H1 (cell line): ENCODE measurements around the gene EVPL. TPM values are rescaled to one million over a fixed set of nuclear protein-coding genes. Genes with fewer than 3 reads are reported as not detected.
A peak's percentile ranks its signal among the peaks of the same experiment; 100 is the strongest.

ENCODE experiments used
- CTCF ChIA-PET: fragments of 300-600 bp; sonication (Branson Sonifier 250); formaldehyde crosslinking; loops from one replicate; lab custom pipeline; 2021; ENCODE audit not compliant: partially characterized antibody; lab: Charles Lee
- POLR2A ChIA-PET: fragments of 300-600 bp; sonication (Branson Sonifier 250); formaldehyde crosslinking; loops from one replicate; lab custom pipeline; 2021; ENCODE audit warnings: inconsistent platforms; ENCODE audit not compliant: partially characterized antibody; lab: Charles Lee
- DNase-seq, 2 experiments: peaks; one replicate each; pipeline versions ENCODE4 v3.0.0 to v3.0.0-alpha.2; 2010 to 2022; ENCODE audit warnings: low spot score in 2 of 2, low read depth in 1 of 2, mixed read lengths in 1 of 2
- FAIRE-seq: peaks from 2 replicates; lab custom pipeline; 2011; peaks lifted over from hg19 to GRCh38; lab: Jason Lieb, UNC
- H2AFZ ChIP-seq: 2 replicates; pipeline ENCODE4 v1.8.1; 2012; ENCODE audit warnings: low read length, inconsistent platforms
- H2AK5ac ChIP-seq: 2 replicates; pipeline ENCODE4 v1.6.1; 2013; ENCODE audit warnings: low read depth, low read length
- H2BK120ac ChIP-seq: replicated peaks from 2 replicates; pipeline ENCODE3; 2013; ENCODE audit warnings: low read depth, low read length, inconsistent platforms
- H2BK12ac ChIP-seq: 2 replicates; pipeline ENCODE4 v1.6.1; 2013; ENCODE audit warnings: low read depth, low read length
- H2BK15ac ChIP-seq: 2 replicates; pipeline ENCODE4 v1.6.1; 2013; ENCODE audit warnings: low read length
- H2BK20ac ChIP-seq: 2 replicates; pipeline ENCODE4 v1.6.1; 2013; ENCODE audit warnings: low read length
- H2BK5ac ChIP-seq: 2 replicates; pipeline ENCODE4 v1.6.1; 2013; ENCODE audit warnings: low read depth, low read length
- H3K14ac ChIP-seq: 2 replicates; pipeline ENCODE4 v1.6.1; 2013; ENCODE audit warnings: inconsistent platforms; ENCODE audit not compliant: insufficient read length
- H3K18ac ChIP-seq: 2 replicates; pipeline ENCODE4 v1.6.1; 2013; ENCODE audit warnings: low read length; ENCODE audit errors: extremely low read depth
- H3K23ac ChIP-seq: 2 replicates; pipeline ENCODE4 v1.6.1; 2013; ENCODE audit warnings: inconsistent platforms; ENCODE audit not compliant: insufficient read length
- H3K23me2 ChIP-seq: 2 replicates; pipeline ENCODE4 v1.6.1; 2013; ENCODE audit warnings: low read depth, low read length
- H3K27ac ChIP-seq: 2 replicates; pipeline ENCODE4 v1.6.1; 2011; ENCODE audit warnings: low read depth, low read length, inconsistent platforms
- H3K27me3 ChIP-seq, 4 experiments: replicated peaks in 1 of 4; 1 replicate in 1 of 4; 2 replicates in 3 of 4; pipeline versions ENCODE4 v1.6.1 to v1.8.1; 2011 to 2013; ENCODE audit warnings: low read length in 3 of 4, mild to moderate bottlenecking in 3 of 4, inconsistent platforms in 2 of 4, mixed read lengths in 2 of 4, moderate library complexity in 1 of 4; ENCODE audit not compliant: control insufficient read depth in 3 of 4, insufficient read depth in 3 of 4; ENCODE audit errors: extremely low read depth in 1 of 4
- H3K36me3 ChIP-seq, 4 experiments: 2 replicates each; pipeline versions ENCODE4 v1.6.1 to v1.8.1; 2011 to 2013; ENCODE audit warnings: mild to moderate bottlenecking in 4 of 4, low read length in 3 of 4, moderate library complexity in 2 of 4, control low read depth in 1 of 4, inconsistent platforms in 1 of 4; ENCODE audit not compliant: insufficient read depth in 4 of 4, control insufficient read depth in 2 of 4
- H3K4ac ChIP-seq: replicated peaks from 2 replicates; pipeline ENCODE3; 2013; ENCODE audit warnings: low read length, low read depth, mixed read lengths, inconsistent platforms; ENCODE audit not compliant: insufficient read length
- H3K4me1 ChIP-seq, 4 experiments: replicated peaks in 1 of 4; 1 replicate in 1 of 4; 2 replicates in 3 of 4; pipeline versions ENCODE4 v1.6.1 to v1.8.1; 2011 to 2013; ENCODE audit warnings: low read length in 3 of 4, inconsistent platforms in 2 of 4, mixed read lengths in 1 of 4; ENCODE audit not compliant: insufficient read depth in 4 of 4, control insufficient read depth in 3 of 4
- H3K4me2 ChIP-seq, 2 experiments: 2 replicates each; pipeline versions ENCODE4 v1.6.1 to v1.8.1; 2011 to 2013; ENCODE audit warnings: low read depth in 2 of 2, low read length in 2 of 2, control low read depth in 1 of 2, inconsistent platforms in 1 of 2, mild to moderate bottlenecking in 1 of 2; ENCODE audit not compliant: insufficient read depth in 1 of 2
- H3K4me3 ChIP-seq, 4 experiments: fragments of 200-600, 300-600 bp in 1 of 4; sonication (generic), shearing (Covaris generic), sonication (Bioruptor Twin) in 1 of 4; 2 replicates each; pipeline versions ENCODE4 v1.5.1 to v1.8.1; 2011 to 2016; ENCODE audit warnings: low read length in 4 of 4, low read depth in 3 of 4, control low read depth in 2 of 4, inconsistent platforms in 2 of 4, mild to moderate bottlenecking in 2 of 4, mixed read lengths in 1 of 4, moderate library complexity in 1 of 4; ENCODE audit not compliant: insufficient read depth in 2 of 4; ENCODE audit errors: extremely low read depth in 1 of 4
- H3K56ac ChIP-seq: replicated peaks from 2 replicates; pipeline ENCODE3; 2013; ENCODE audit warnings: low read depth, mild to moderate bottlenecking, mixed read lengths, low read length, inconsistent platforms; ENCODE audit not compliant: insufficient read length
- H3K79me1 ChIP-seq: 2 replicates; pipeline ENCODE4 v1.6.1; 2013; ENCODE audit warnings: low read depth, low read length, control low read depth
- H3K79me2 ChIP-seq, 2 experiments: 2 replicates each; pipeline versions ENCODE4 v1.6.1 to v1.8.1; 2012 to 2013; ENCODE audit warnings: low read length in 2 of 2, mild to moderate bottlenecking in 2 of 2, inconsistent platforms in 1 of 2; ENCODE audit not compliant: insufficient read depth in 2 of 2, control insufficient read depth in 1 of 2
- H3K9ac ChIP-seq, 4 experiments: replicated peaks in 1 of 4; 1 replicate in 1 of 4; 2 replicates in 3 of 4; pipeline versions ENCODE4 v1.6.1 to v1.8.1; 2011 to 2013; ENCODE audit warnings: low read depth in 3 of 4, low read length in 3 of 4, control low read depth in 2 of 4, mild to moderate bottlenecking in 2 of 4, moderate library complexity in 2 of 4, inconsistent platforms in 1 of 4; ENCODE audit errors: extremely low read depth in 1 of 4
- H3K9me3 ChIP-seq, 2 experiments: 2 replicates each; pipeline versions ENCODE4 v1.6.1 to v1.8.1; 2012 to 2013; ENCODE audit warnings: mild to moderate bottlenecking in 2 of 2, moderate library complexity in 2 of 2, control low read depth in 1 of 2, inconsistent platforms in 1 of 2, low read depth in 1 of 2, low read length in 1 of 2, mixed read lengths in 1 of 2; ENCODE audit not compliant: insufficient read depth in 2 of 2
- H4K20me1 ChIP-seq, 2 experiments: replicated peaks in 1 of 2; 2 replicates each; pipeline versions ENCODE3 to v1.8.1; 2011 to 2013; ENCODE audit warnings: inconsistent platforms in 2 of 2, low read length in 2 of 2, mild to moderate bottlenecking in 1 of 2; ENCODE audit not compliant: insufficient read depth in 2 of 2, control insufficient read depth in 1 of 2
- H4K5ac ChIP-seq: 2 replicates; pipeline ENCODE4 v1.6.1; 2013; ENCODE audit warnings: low read length, low read depth, mixed read lengths, inconsistent platforms; ENCODE audit not compliant: insufficient read length
- H4K8ac ChIP-seq: 2 replicates; pipeline ENCODE4 v1.8.0; 2013; ENCODE audit warnings: mild to moderate bottlenecking, moderate library complexity, low read length, inconsistent platforms; ENCODE audit not compliant: insufficient read depth; ENCODE audit errors: extremely low read depth
- H4K91ac ChIP-seq: replicated peaks from 2 replicates; pipeline ENCODE3; 2013; ENCODE audit warnings: low read length, mixed read lengths, inconsistent platforms; ENCODE audit not compliant: insufficient read length
- ASH2L ChIP-seq: fragments of 200-600, 300-600 bp; sonication (generic); IDR thresholded peaks from one replicate; pipeline ENCODE4 v1.7.1; 2017; ENCODE audit warnings: low read length
- CREB1 ChIP-seq: IDR thresholded peaks from 2 replicates; pipeline ENCODE4 v1.6.1; 2012; ENCODE audit warnings: inconsistent platforms
- RAD21 ChIP-seq, 2 experiments: IDR thresholded peaks in 1 of 2; conservative IDR thresholded peaks in 1 of 2; 2 replicates each; pipeline ENCODE4 v1.6.1; 2011; ENCODE audit warnings: low read depth in 2 of 2, low read length in 2 of 2, improper control_type of control experiment in 1 of 2, inconsistent platforms in 1 of 2, mild to moderate bottlenecking in 1 of 2, moderate library complexity in 1 of 2
- RFX5 ChIP-seq: IDR thresholded peaks from 2 replicates; pipeline ENCODE4 v1.6.1; 2011; ENCODE audit warnings: low read depth, low read length, improper control_type of control experiment, borderline replicate concordance
- RNF2 ChIP-seq: fragments of 200-900, 300-1000 bp; sonication (generic); IDR thresholded peaks from 2 replicates; pipeline ENCODE4 v1.7.1; 2016; ENCODE audit warnings: borderline replicate concordance, low read depth, mild to moderate bottlenecking, antibody characterized with exemption, low read length; ENCODE audit not compliant: poor library complexity, severe bottlenecking; ENCODE audit errors: missing control alignments
- WGBS, 2 experiments: shearing (Covaris generic) in 1 of 2; methylation state at CpG; one replicate each; pipeline versions ENCODE4 v1.1.6 to v1.1.7; 2013 to 2015; ENCODE audit warnings: low lambda C conversion rate in 2 of 2, mixed read lengths in 2 of 2, inconsistent platforms in 1 of 2, low coverage in 1 of 2, missing lambda C conversion rate in 1 of 2; ENCODE audit not compliant: insufficient replicate concordance in 2 of 2, insufficient coverage in 1 of 2, insufficient read length in 1 of 2; ENCODE audit errors: extremely low coverage in 1 of 2, missing lambda C conversion rate in 1 of 2; 5-methylcytosine and 5-hydroxymethylcytosine counted together
- polyA plus RNA-seq, 7 experiments: library from polyadenylated mRNA; depleted of rRNA in 3 of 7; stranded (reverse) in 5 of 7; unstranded in 2 of 7; fragments of >200 nt in 5 of 7; fragments of 200-250 nt in 2 of 7; gene quantifications; 1 replicate in 5 of 7; 2 replicates in 1 of 7; 4 replicates in 1 of 7; pipeline versions ENCODE4 v1.2.1 to v1.2.3, GENCODE V29; 2011 to 2013; ENCODE audit warnings: missing spikeins in 2 of 7, mixed read lengths in 2 of 7
- total RNA-seq: library from RNA; stranded (reverse); fragmentation: NEBNext Ultra II Directional; extraction: Animal tissue kit (Norgen Biotek cat#: 25700); gene quantifications from 2 replicates; pipeline ENCODE4 v1.2.1, GENCODE V29; 2021

The EVPL gene
- total and polyA plus RNA-seq, 2 of the 8 experiments (the other 6 are each of a cell fraction or from before 2014, with no cell fraction given): 0.20 to 0.99 TPM

DNA sequence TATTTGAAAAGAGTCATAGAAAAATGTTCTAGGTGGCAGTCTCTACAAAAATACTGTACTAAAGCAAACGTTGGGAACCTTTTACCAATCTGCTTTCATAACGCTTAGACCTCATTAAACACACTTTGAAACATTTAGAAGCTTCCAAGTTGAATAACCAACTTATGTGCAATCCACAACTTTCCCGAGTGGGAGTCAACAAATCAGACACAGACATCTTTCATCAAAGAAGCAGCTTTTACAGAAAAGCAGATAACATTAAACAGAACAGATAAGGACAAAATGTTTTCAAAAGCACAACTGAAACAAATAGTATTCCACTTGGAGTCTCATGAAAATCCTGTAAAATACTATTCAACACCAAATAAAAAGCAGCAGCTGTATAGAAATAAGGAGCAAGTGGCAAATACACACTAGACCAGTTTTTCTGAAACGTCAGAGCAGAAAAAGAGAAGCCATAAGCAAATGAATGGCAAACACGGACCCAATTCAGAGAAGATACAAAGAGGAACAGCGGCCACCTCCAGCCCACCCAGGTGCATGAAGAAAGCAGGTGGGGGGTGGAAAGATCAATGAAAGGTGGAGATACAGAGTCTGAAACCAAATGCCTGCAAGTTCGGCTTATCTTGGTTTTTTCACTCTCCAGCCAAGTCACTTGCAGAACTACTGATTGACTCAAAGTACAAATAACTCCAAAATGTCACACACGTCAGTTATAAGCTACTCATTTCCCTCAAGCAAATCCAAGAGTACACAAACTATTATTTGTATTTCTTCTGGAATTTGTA is 67.9 kb downstream of the EVPL start:
- H4K5ac ChIP-seq: peak overlapping the region; percentile 53
- H3K27me3 ChIP-seq: no peaks in the 10 kb centered on the region
- H4K8ac ChIP-seq: no peak overlapping the region
- no peak overlapping the region for H2AK5ac ChIP-seq
- H2BK5ac ChIP-seq: no peak overlapping the region; the same call in 1 of the 2 replicates
- H3K18ac ChIP-seq: peak overlapping the region; percentile 78; the same call in 1 of the 2 replicates
- H2BK12ac ChIP-seq: no peak overlapping the region
- H3K79me2 ChIP-seq: peaks cover 0 to 29% of the 10 kb centered on the region in 2 experiments; a peak in 2 of 4 replicates
- no peak for DNase-seq
- H3K79me1 ChIP-seq: no peaks in the 10 kb centered on the region; the same call in 1 of the 2 replicates
- H2BK120ac ChIP-seq: peak overlapping the region; percentile 72
- H3K4ac ChIP-seq: no peak overlapping the region
- no peak overlapping the region for H3K56ac ChIP-seq
- H3K23me2 ChIP-seq: no peaks in the 10 kb centered on the region
- no peak overlapping the region for H3K27ac ChIP-seq
- no peak overlapping the region for H3K14ac ChIP-seq
- H3K36me3 ChIP-seq: peaks cover 0 to 13% (median 10%) of the 10 kb centered on the region in 4 experiments; a peak in 6 of 8 replicates
- H2BK20ac ChIP-seq: 0 out of 2 replicates have a peak overlapping the region, but pooled peaks have one; percentile 61
- peak overlapping the region; percentile 44 for H3K4me2 ChIP-seq
- peak overlapping the region in 1 of 4 experiments; percentile 39; a peak in 2 of 8 replicates for H3K4me3 ChIP-seq
- no peaks in the 10 kb centered on the region for H3K9me3 ChIP-seq
- H2BK15ac ChIP-seq: no peak overlapping the region
- no peak overlapping the region for H3K23ac ChIP-seq
- no peak overlapping the region for H2AFZ ChIP-seq
- CTCF ChIA-PET: interaction anchor here (0.8 to 2.3 kb wide), 8 partner anchors 13 to 111 kb away, joined by 3 to 7 read pairs (median 4); no protein-coding TSS in a partner anchor
- POLR2A ChIA-PET: interaction anchor here (0.6 to 1.8 kb wide), 7 partner anchors 18 to 179 kb away, joined by 3 to 7 read pairs (median 3); partner anchors contain the start of gene FBF1
- H3K9ac ChIP-seq: no peak overlapping the region
- H3K4me1 ChIP-seq: peaks cover 0 to 14% (median 7%) of the 10 kb centered on the region in 4 experiments; a peak in 4 of 7 replicates
- WGBS, 2 experiments: 35% methylated on average over 8 of the region's 8 CpGs; no CpG with 5 or more reads in 1 of the 2 experiments
- TF ChIP-seq CREB1 (peak; percentile 24; the same call in 1 of the 2 replicates), RFX5 (no peak), RAD21 (IDR thresholded peaks at IDR 0.05 in 1 of 2, conservative IDR thresholded peaks at IDR 0.05 in 1 of 2; ENCODE audit: low read depth in 2 of 2, low read length in 2 of 2) (no peak), ASH2L (peak; percentile 27), RNF2 (no peak)
- TF ChIP-seq, all 59 proteins: peak for 2
- no peak for FAIRE-seq
- H4K91ac ChIP-seq: no peak overlapping the region
- no peaks in the 10 kb centered on the region for H4K20me1 ChIP-seq
